NCI-H748 treated with DMSO at 0.1 percent for 48 hours (cell line): Measurements from ENCODE around the gene AQR.
"Not testable (repeated sequence)": the region's sequence is repeated elsewhere in the genome, so short reads cannot be mapped to it uniquely, and the experiment has no call there.

Experiments
- DNase-seq: peaks from one replicate; lab custom pipeline; 2025; lab: John Stamatoyannopoulos, UW

AQR gene

GRCh38 chr15:34812868-34813365, 156.6 kb downstream of the AQR start:
- not testable (repeated sequence) for DNase-seq

- no peak for DNase-seq
Observed at GRCh38 chr15:34812369-34812768, 157.2 kb downstream of the AQR start.

GRCh38 chr15:34810443-34811129, 159.0 kb downstream of the AQR start:
- DNase-seq: no peak

- DNase-seq: no peak
Observed at GRCh38 chr15:34809186-34809585, 160.4 kb downstream of the AQR start.

- no peak for DNase-seq
Observed at GRCh38 chr15:34808016-34808415, 161.5 kb downstream of the AQR start.

GRCh38 chr15:34807241-34807640, 162.3 kb downstream of the AQR start:
- DNase-seq: not testable (repeated sequence)

- no peak for DNase-seq
Observed at GRCh38 chr15:34804776-34805175, 164.8 kb downstream of the AQR start.

- DNase-seq: no peak
Observed at GRCh38 chr15:34804113-34804512, 165.4 kb downstream of the AQR start.

- no peak for DNase-seq
Observed at GRCh38 chr15:34802803-34803750, 166.5 kb downstream of the AQR start.

GRCh38 chr15:34802371-34802770, 167.2 kb downstream of the AQR start:
- DNase-seq: no peak
